Osteocyte (in vitro differentiated cells): ENCODE data around the gene INPP4B. TPM values are rescaled to one million over a fixed set of nuclear protein-coding genes. Genes with fewer than 3 reads are reported as not detected.

Experiments
- DNase-seq: peaks from one replicate; pipeline ENCODE4 v3.0.0; 2021; ENCODE audit warnings: mixed read lengths; ENCODE audit not compliant: unreplicated experiment; ENCODE audit errors: extremely low spot score
- H3K27ac Mint-ChIP-seq: one replicate; pipeline ENCODE4 v1.8.0; 2021; ENCODE audit warnings: mild to moderate bottlenecking, mixed read lengths; ENCODE audit not compliant: unreplicated experiment
- H3K27me3 Mint-ChIP-seq: one replicate; pipeline ENCODE4 v1.8.0; 2021; ENCODE audit warnings: mixed read lengths; ENCODE audit not compliant: unreplicated experiment
- H3K36me3 Mint-ChIP-seq: one replicate; pipeline ENCODE4 v1.8.0; 2021; ENCODE audit warnings: mixed read lengths; ENCODE audit not compliant: unreplicated experiment
- H3K4me1 Mint-ChIP-seq: one replicate; pipeline ENCODE4 v1.8.0; 2021; ENCODE audit warnings: mixed read lengths; ENCODE audit not compliant: unreplicated experiment
- H3K4me3 Mint-ChIP-seq: one replicate; pipeline ENCODE4 v1.8.0; 2021; ENCODE audit warnings: mild to moderate bottlenecking, moderate library complexity, mixed read lengths; ENCODE audit not compliant: unreplicated experiment
- H3K9me3 Mint-ChIP-seq: one replicate; pipeline ENCODE4 v1.8.0; 2021; ENCODE audit warnings: mixed read lengths; ENCODE audit not compliant: unreplicated experiment
- CTCF ChIP-seq: fragments of 200-600 bp; sonication (generic); IDR thresholded peaks from 2 replicates; pipeline ENCODE4 v1.5.0; 2021; ENCODE audit warnings: antibody characterized with exemption, mild to moderate bottlenecking, moderate library complexity
- total RNA-seq: library from RNA; stranded (reverse); gene quantifications from 2 replicates; pipeline ENCODE4 v1.2.1, GENCODE V29; 2021

Gene INPP4B
- total RNA-seq, 1 donor from 2014 or later, result 10.9 TPM

GRCh38 chr4:142092941-142093340, 753.2 kb downstream of the INPP4B start:
- peaks cover 1% of the 10 kb centered on the region for H3K36me3 Mint-ChIP-seq
- no peaks in the 10 kb centered on the region for H3K27me3 Mint-ChIP-seq
- DNase-seq, result no peak
- peaks cover 2% of the 10 kb centered on the region for H3K4me1 Mint-ChIP-seq
- H3K4me3 Mint-ChIP-seq, result no peak overlapping the region
- TF ChIP-seq CTCF, result no peak
- H3K27ac Mint-ChIP-seq, result no peak overlapping the region
- H3K9me3 Mint-ChIP-seq, result peaks cover 3% of the 10 kb centered on the region

GRCh38 chr4:142091691-142092182, 754.4 kb downstream of the INPP4B start:
- Mint-ChIP-seq H3K27me3 (no peaks in the 10 kb centered on the region), H3K9me3 (no peaks in the 10 kb centered on the region), H3K4me1 (peaks cover 2% of the 10 kb centered on the region), H3K4me3 (no peak overlapping the region), H3K27ac (no peak overlapping the region), H3K36me3 (no peaks in the 10 kb centered on the region)
- DNase-seq, result no peak
- no peak for TF ChIP-seq CTCF

GRCh38 chr4:142091085-142091513, 755.0 kb downstream of the INPP4B start:
- Mint-ChIP-seq H3K9me3 (no peaks in the 10 kb centered on the region), H3K27me3 (no peaks in the 10 kb centered on the region), H3K4me1 (peaks cover 2% of the 10 kb centered on the region), H3K4me3 (no peak overlapping the region), H3K27ac (no peak overlapping the region), H3K36me3 (no peaks in the 10 kb centered on the region)
- TF ChIP-seq CTCF, result no peak
- no peak for DNase-seq

GRCh38 chr4:142088906-142089305, 757.2 kb downstream of the INPP4B start:
- Mint-ChIP-seq H3K36me3 (no peaks in the 10 kb centered on the region), H3K4me1 (no peaks in the 10 kb centered on the region), H3K4me3 (no peak overlapping the region), H3K9me3 (no peaks in the 10 kb centered on the region), H3K27ac (no peak overlapping the region), H3K27me3 (no peaks in the 10 kb centered on the region)
- no peak for TF ChIP-seq CTCF
- no peak for DNase-seq

- Mint-ChIP-seq H3K36me3 (no peaks in the 10 kb centered on the region), H3K4me1 (no peaks in the 10 kb centered on the region), H3K27ac (no peak overlapping the region), H3K9me3 (no peaks in the 10 kb centered on the region), H3K4me3 (no peak overlapping the region), H3K27me3 (no peaks in the 10 kb centered on the region)
- DNase-seq, result no peak
- TF ChIP-seq CTCF, result no peak
These were observed 760.4 kb downstream of the INPP4B start for GRCh38 chr4:142085513-142086292.
